Natural killer cell treated with Interleukin-12 subunit alpha and Interleukin-12 subunit beta and Interleukin-15 and Interleukin-18, amount 100 ng/mL, for 72 hours (primary cell): ENCODE data around the gene ACAD8. TPM values are rescaled to one million over a fixed set of nuclear protein-coding genes. Genes with fewer than 3 reads are reported as not detected.

ENCODE experiments used
- ATAC-seq, 2 donors: fragments of 150-1000 bp; cut with Tn5 transposase in 1 of 2; sonication (Bioruptor Pico), chemical (Tn5 transposase) in 1 of 2; 2 replicates each; pipeline ENCODE4 v1.10.0; 2021
- DNase-seq: peaks from one replicate; pipeline ENCODE4 v3.0.0; 2022; ENCODE audit warnings: low spot score
- H3K27ac Mint-ChIP-seq, 2 donors: 1 replicate in 1 of 2; 2 replicates in 1 of 2; pipeline ENCODE4 v1.8.0; 2022; ENCODE audit warnings: mixed read lengths in 2 of 2, mild to moderate bottlenecking in 1 of 2, moderate library complexity in 1 of 2
- H3K27me3 Mint-ChIP-seq, 2 donors: 1 replicate in 1 of 2; 2 replicates in 1 of 2; pipeline ENCODE4 v1.8.0; 2022; ENCODE audit warnings: mixed read lengths in 2 of 2
- H3K36me3 Mint-ChIP-seq: one replicate; pipeline ENCODE4 v1.8.0; 2022; ENCODE audit warnings: mixed read lengths
- H3K4me1 Mint-ChIP-seq, 2 donors: 1 replicate in 1 of 2; 2 replicates in 1 of 2; pipeline ENCODE4 v1.8.0; 2022; ENCODE audit warnings: low read depth in 2 of 2, mixed read lengths in 2 of 2, mild to moderate bottlenecking in 1 of 2
- H3K4me3 Mint-ChIP-seq: one replicate; pipeline ENCODE4 v1.8.0; 2022; ENCODE audit warnings: mixed read lengths
- H3K9me3 Mint-ChIP-seq: 2 replicates; pipeline ENCODE4 v1.8.0; 2022; ENCODE audit warnings: mixed read lengths
- total RNA-seq, 2 donors: library from RNA; stranded (reverse); gene quantifications; one replicate each; pipeline ENCODE4 v1.2.3, GENCODE V29; 2022

ACAD8 gene
- 10 to 100 TPM; 21.1 to 29.2 TPM for total RNA-seq

DNA sequence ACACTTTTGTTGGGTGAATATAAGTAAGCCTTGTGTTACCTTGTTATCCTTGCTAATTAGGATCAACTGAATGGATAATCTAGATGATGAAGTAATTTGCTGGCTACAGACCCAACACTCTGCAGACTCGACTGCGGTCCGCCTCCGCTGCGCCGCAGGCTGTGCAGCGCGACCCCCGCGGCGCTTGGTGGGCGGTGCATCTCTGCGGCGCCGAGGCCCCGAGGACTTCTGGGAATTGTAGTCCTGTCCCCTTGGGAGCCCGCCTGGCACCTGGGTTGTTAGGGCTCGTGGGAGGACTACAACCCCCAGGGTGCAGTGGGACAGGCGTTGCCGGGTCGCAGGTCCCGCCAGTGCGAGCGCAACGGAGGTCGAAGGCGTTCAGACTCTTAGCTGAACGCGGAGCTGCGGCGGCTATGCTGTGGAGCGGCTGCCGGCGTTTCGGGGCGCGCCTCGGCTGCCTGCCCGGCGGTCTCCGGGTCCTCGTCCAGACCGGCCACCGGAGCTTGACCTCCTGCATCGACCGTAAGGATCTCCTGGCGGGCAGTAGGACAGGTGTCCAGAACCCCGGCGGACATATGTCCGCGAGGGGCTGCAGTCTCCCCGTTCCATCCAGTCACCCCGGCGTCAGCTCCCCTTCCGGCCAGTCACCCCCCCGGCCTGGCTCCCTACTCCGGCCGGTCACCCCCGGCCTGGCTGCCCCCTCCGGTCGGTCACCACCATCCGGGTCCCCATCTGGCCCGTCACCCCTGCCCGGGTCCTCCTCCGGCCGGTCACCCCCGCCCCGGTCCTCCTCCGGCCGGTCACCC lies at the start of gene ACAD8, which contains the start of gene THYN1:
ACAD8 (plus strand) TSS at position 381 of the 806 bp plus-strand sequence; CDS start at position 414, 33 bp downstream.
THYN1 (minus strand) TSS at position 165 of the 806 bp plus-strand sequence. CDS start 470 bp downstream, outside the sequence.
- Mint-ChIP-seq H3K36me3 (peaks cover 4% of the 10 kb centered on the region), H3K27me3 (no peaks in the 10 kb centered on the region), H3K27ac (peak within 1 kb of the TSS; percentile 74 to 89), H3K4me3 (peak within 1 kb of the TSS; percentile 98), H3K9me3 (no peaks in the 10 kb centered on the region), H3K4me1 (peaks cover 32 to 46% of the 10 kb centered on the region in 2 donors)
- peak; percentile 100 for ATAC-seq
- DNase-seq = peak; percentile 98

GRCh38 chr11:134205729-134206128 lies 47.6 kb upstream of the ACAD8 start:
- ATAC-seq (no peak), DNase-seq (no peak)
- Mint-ChIP-seq H3K27me3 (no peaks in the 10 kb centered on the region), H3K4me1 (peaks cover 0 to 3% of the 10 kb centered on the region in 2 donors), H3K36me3 (peaks cover 43% of the 10 kb centered on the region), H3K4me3 (no peak overlapping the region), H3K9me3 (no peaks in the 10 kb centered on the region), H3K27ac (no peak overlapping the region)

GRCh38 chr11:134206185-134206584 lies 47.2 kb upstream of the ACAD8 start:
- Mint-ChIP-seq H3K4me1 (peaks cover 0 to 3% of the 10 kb centered on the region in 2 donors), H3K4me3 (no peak overlapping the region), H3K27ac (no peak overlapping the region), H3K27me3 (no peaks in the 10 kb centered on the region), H3K36me3 (peaks cover 42% of the 10 kb centered on the region), H3K9me3 (no peaks in the 10 kb centered on the region)
- ATAC-seq = no peak
- DNase-seq = no peak

DNA sequence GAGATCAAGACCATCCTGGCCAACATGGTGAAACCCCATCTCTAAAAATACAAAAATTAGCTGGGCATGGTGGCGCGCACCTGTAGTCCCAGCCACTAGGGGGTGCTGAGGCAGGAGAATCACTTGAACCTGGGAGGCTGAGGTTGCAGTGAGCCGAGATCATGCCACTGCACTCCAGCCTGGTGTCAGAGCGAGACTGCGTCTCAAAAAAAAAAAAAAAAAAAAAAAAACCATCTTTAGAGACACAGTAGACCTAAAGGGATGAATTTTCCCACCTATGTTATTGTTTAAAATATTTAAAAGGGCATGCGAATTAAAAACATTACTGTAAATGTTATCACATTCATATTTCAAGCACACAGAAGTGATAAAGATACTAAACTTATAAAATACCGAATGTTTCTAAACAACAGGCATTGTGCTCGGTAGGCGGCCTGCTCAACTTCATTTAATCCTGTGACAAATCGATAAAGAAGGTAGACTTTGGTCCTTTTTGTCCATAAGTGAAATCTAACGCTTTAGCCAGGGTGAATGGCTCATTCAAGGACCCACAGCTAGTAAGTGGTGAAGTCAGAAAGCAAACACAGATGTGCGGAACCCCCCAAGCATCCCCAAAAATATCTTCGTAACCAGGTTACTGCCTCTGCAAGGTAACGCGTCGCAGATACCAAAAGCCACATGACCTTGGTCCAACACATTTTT lies 45.7 kb upstream of the ACAD8 start:
- Mint-ChIP-seq H3K4me1 (peaks cover 0 to 3% of the 10 kb centered on the region in 2 donors), H3K36me3 (peaks cover 41% of the 10 kb centered on the region), H3K4me3 (no peak overlapping the region), H3K27me3 (no peaks in the 10 kb centered on the region), H3K9me3 (no peaks in the 10 kb centered on the region), H3K27ac (no peak overlapping the region)
- DNase-seq = no peak
- ATAC-seq = no peak

DNA sequence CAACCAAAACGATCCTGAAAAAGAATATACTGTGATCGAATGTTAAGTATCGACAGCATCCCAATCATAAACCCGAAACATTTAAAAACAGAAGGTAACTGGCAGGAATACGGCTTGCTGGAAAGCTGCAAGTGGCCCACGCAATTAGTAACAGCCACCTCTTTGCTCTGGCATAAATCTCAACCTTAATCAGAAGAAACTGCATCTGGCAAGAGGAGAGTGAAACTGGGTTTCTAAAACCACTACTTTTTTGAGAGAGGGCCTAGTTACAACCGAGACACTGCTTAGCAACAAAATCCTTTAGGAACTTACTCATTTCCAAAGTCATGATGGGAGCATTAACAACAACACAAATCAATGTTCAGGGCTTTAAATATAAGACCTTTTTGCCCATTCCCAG lies 37.5 kb upstream of the ACAD8 start:
- no peak for ATAC-seq
- Mint-ChIP-seq H3K4me3 (no peak overlapping the region), H3K27me3 (no peaks in the 10 kb centered on the region), H3K9me3 (no peaks in the 10 kb centered on the region), H3K27ac (no peak overlapping the region), H3K4me1 (peaks cover 13% of the 10 kb centered on the region in 2 donors), H3K36me3 (peaks cover 35% of the 10 kb centered on the region)
- no peak for DNase-seq

- no peak overlapping the region for H3K4me3 Mint-ChIP-seq
Observed at GRCh38 chr11:134216816-134217215, 36.6 kb upstream of the ACAD8 start.

DNA sequence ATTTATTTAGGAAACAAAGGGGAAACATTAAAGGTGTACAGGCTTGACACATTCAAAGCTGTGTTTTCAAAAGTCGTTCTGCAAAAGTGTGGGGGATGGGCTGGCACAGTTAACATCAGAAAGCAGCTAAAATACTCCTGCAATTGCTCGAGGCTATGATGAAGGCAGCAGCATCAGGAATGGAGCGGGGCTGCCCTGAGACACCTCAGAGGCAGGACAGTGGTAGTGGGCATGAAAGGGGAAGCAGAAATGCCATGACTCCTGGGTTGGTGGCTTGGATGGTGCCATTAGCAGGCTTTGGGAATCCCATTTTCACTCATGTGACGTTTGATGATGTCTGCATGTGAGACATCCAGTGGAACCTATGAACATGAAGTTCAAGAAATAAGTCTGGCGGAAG lies 30.2 kb upstream of the ACAD8 start:
- Mint-ChIP-seq H3K4me3 (peak overlapping the region; percentile 97), H3K27me3 (no peaks in the 10 kb centered on the region), H3K9me3 (no peaks in the 10 kb centered on the region), H3K36me3 (peaks cover 23% of the 10 kb centered on the region), H3K27ac (peak overlapping the region; percentile 96 to 98), H3K4me1 (peaks cover 53 to 59% of the 10 kb centered on the region in 2 donors)
- ATAC-seq = no peak
- no peak for DNase-seq

More at GRCh38 chr11:134216816-134217215, 36.6 kb upstream of the ACAD8 start:
- H3K36me3 Mint-ChIP-seq = peaks cover 29% of the 10 kb centered on the region
- no peaks in the 10 kb centered on the region for H3K9me3 Mint-ChIP-seq
- H3K27ac Mint-ChIP-seq = no peak overlapping the region
- ATAC-seq (no peak), DNase-seq (no peak)
- H3K27me3 Mint-ChIP-seq = no peaks in the 10 kb centered on the region
- H3K4me1 Mint-ChIP-seq = peaks cover 13 to 18% of the 10 kb centered on the region in 2 donors

GRCh38 chr11:134223836-134224709 lies 29.3 kb upstream of the ACAD8 start, which contains the start of the genes NCAPD3 and VPS26B:
Gene NCAPD3, minus strand, starts transcription at chr11:134223967. Its CDS starts 41 bp downstream, at chr11:134223926.
Gene VPS26B, plus strand, starts transcription at chr11:134224671. Its CDS starts 452 bp downstream, at chr11:134225123.
- peak; percentile 97 for DNase-seq
- Mint-ChIP-seq H3K4me1 (peaks cover 51 to 60% of the 10 kb centered on the region in 2 donors), H3K36me3 (peaks cover 13% of the 10 kb centered on the region), H3K9me3 (no peaks in the 10 kb centered on the region), H3K27me3 (no peaks in the 10 kb centered on the region), H3K4me3 (peak within 1 kb of the TSS; percentile 97), H3K27ac (peak within 1 kb of the TSS; percentile 96 to 98)
- ATAC-seq = peak; percentile 87 to 92

- H3K27me3 Mint-ChIP-seq = no peaks in the 10 kb centered on the region
- DNase-seq (no peak), ATAC-seq (peak in 1 of 2 donors; percentile 41)
- H3K36me3 Mint-ChIP-seq = peaks cover 11% of the 10 kb centered on the region
- peaks cover 58 to 68% of the 10 kb centered on the region in 2 donors for H3K4me1 Mint-ChIP-seq
- H3K27ac Mint-ChIP-seq = peak overlapping the region; percentile 65 to 78
- H3K9me3 Mint-ChIP-seq = no peaks in the 10 kb centered on the region
- peak overlapping the region; percentile 96 for H3K4me3 Mint-ChIP-seq
Observed at GRCh38 chr11:134224710-134225664, 28.4 kb upstream of the ACAD8 start.

DNA sequence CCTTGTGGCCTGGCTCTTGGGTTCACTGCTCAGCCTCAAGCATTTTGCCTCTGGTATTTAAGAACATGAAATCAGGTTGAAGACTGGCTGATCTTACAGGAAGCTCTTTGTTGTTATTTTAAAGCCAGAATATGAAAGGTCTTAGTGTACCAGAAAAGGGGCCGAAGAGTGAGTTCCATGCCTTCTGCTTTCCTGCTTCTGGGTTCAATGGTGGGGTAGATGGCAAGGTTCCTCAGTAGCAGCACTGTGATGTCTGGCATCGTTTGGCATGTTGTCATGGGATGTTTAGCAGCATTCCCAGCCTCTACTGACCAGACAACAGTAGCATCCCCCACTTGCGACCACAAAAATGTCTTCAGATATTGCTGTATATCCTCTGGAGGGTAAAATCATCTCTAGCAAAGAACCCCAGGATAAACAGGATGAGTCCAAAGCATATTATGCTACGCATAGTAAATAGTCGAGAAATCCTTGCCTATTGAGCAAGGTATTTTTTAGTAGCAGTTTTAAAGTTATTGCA lies 26.5 kb upstream of the ACAD8 start:
- no peak for DNase-seq
- Mint-ChIP-seq H3K27me3 (no peaks in the 10 kb centered on the region), H3K36me3 (peaks cover 5% of the 10 kb centered on the region), H3K9me3 (no peaks in the 10 kb centered on the region), H3K27ac (no peak overlapping the region), H3K4me3 (peak overlapping the region; percentile 96), H3K4me1 (peaks cover 68 to 72% of the 10 kb centered on the region in 2 donors)
- ATAC-seq = no peak

GRCh38 chr11:134228625-134229024 lies 24.7 kb upstream of the ACAD8 start:
- ATAC-seq = peak; percentile 16 to 60
- Mint-ChIP-seq H3K9me3 (no peaks in the 10 kb centered on the region), H3K4me1 (peaks cover 66 to 68% of the 10 kb centered on the region in 2 donors), H3K36me3 (no peaks in the 10 kb centered on the region), H3K27me3 (no peaks in the 10 kb centered on the region), H3K4me3 (peak overlapping the region; percentile 63), H3K27ac (no peak overlapping the region)
- DNase-seq = peak; percentile 65

DNA sequence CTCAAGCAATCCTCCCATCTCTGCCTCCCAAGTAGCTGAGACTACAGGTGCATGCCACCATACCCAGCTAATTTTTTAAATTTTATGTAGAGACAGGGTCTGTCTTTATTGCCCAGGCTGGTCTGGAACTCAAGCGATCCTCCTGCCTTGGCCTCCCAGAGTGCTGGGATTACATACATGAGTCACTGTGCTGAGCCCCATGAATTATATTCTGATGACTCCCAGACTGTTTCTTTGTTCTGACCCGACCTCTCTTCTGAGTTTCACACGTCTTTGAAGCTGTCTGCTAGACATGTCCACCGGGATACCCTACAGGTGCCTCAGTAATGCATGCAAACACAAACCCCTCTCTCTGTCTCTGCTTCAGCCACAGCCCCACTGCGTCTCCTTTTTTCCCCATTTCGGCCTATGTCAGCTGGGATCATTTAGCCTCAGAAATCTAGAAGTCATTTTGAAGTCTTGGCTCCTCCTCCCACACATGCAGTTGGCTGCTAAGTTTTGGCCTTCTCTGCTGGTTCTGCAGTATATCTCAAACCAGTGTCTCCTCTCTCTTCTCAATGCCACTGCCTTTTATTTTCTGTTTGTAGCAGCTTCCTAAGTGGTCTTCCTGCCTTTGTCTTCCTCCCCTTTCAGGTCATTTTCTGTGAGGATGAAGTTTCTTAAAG lies 24.1 kb upstream of the ACAD8 start:
- H3K27me3 Mint-ChIP-seq = no peaks in the 10 kb centered on the region
- H3K27ac Mint-ChIP-seq = peak overlapping the region; percentile 7 to 40
- no peaks in the 10 kb centered on the region for H3K9me3 Mint-ChIP-seq
- peaks cover 61 to 68% of the 10 kb centered on the region in 2 donors for H3K4me1 Mint-ChIP-seq
- no peaks in the 10 kb centered on the region for H3K36me3 Mint-ChIP-seq
- H3K4me3 Mint-ChIP-seq = peak overlapping the region; percentile 63
- DNase-seq (no peak), ATAC-seq (no peak)
